HG03520 (cell line): ENCODE results near the gene FOXD4L1.
"Not testable (repeated sequence)": the region's sequence is repeated elsewhere in the genome, so short reads cannot be mapped to it uniquely, and the experiment has no call there.

Experiments
- ATAC-seq: cut with Tn5 transposase; IDR thresholded peaks from one replicate; pipeline ENCODE4 v1.9.1; 2021; ENCODE audit warnings: mild to moderate bottlenecking, moderate library complexity; ENCODE audit not compliant: unreplicated experiment

FOXD4L1 gene

GRCh38 chr2:113498365-113498764 lies at the start of gene FOXD4L1:
FOXD4L1 (plus strand) TSS chr2:113498665; CDS start chr2:113499257, 592 bp downstream.
- ATAC-seq, result not testable (repeated sequence)

- ATAC-seq, result not testable (repeated sequence)
Observed at GRCh38 chr2:113465770-113466169, 32.7 kb upstream of the FOXD4L1 start.

- ATAC-seq, result not testable (repeated sequence)
Observed at GRCh38 chr2:113476688-113477368, 21.6 kb upstream of the FOXD4L1 start.

GRCh38 chr2:113496527-113496926 lies 1.9 kb upstream of the FOXD4L1 start:
- ATAC-seq, result not testable (repeated sequence)

GRCh38 chr2:113499019-113499885 lies 787 bp downstream of the FOXD4L1 start:
- not testable (repeated sequence) for ATAC-seq

GRCh38 chr2:113499886-113500722 lies 1.6 kb downstream of the FOXD4L1 start:
- not testable (repeated sequence) for ATAC-seq

- ATAC-seq, result not testable (repeated sequence)
Observed at GRCh38 chr2:113500723-113501038, 2.2 kb downstream of the FOXD4L1 start.

- peak; percentile 9 for ATAC-seq
Observed at GRCh38 chr2:113502216-113503093, 4.0 kb downstream of the FOXD4L1 start.

GRCh38 chr2:113503094-113504042 lies 4.9 kb downstream of the FOXD4L1 start:
- ATAC-seq, result peak; percentile 59

GRCh38 chr2:113504081-113504480 lies 5.6 kb downstream of the FOXD4L1 start:
- ATAC-seq, result not testable (repeated sequence)

- ATAC-seq, result not testable (repeated sequence)
Observed at GRCh38 chr2:113507394-113508140, 9.1 kb downstream of the FOXD4L1 start.

GRCh38 chr2:113508187-113508586 lies 9.7 kb downstream of the FOXD4L1 start:
- ATAC-seq, result not testable (repeated sequence)

- not testable (repeated sequence) for ATAC-seq
Observed at GRCh38 chr2:113510913-113511312, 12.4 kb downstream of the FOXD4L1 start.

GRCh38 chr2:113511859-113512258 lies 13.4 kb downstream of the FOXD4L1 start:
- ATAC-seq, result not testable (repeated sequence)

- not testable (repeated sequence) for ATAC-seq
Observed at GRCh38 chr2:113515457-113515856, 17.0 kb downstream of the FOXD4L1 start.

GRCh38 chr2:113515995-113516394 lies 17.5 kb downstream of the FOXD4L1 start:
- ATAC-seq, result not testable (repeated sequence)

GRCh38 chr2:113517025-113517424 lies 18.6 kb downstream of the FOXD4L1 start:
- ATAC-seq, result not testable (repeated sequence)

GRCh38 chr2:113520837-113521236 lies 22.4 kb downstream of the FOXD4L1 start:
- not testable (repeated sequence) for ATAC-seq
